MCF 10A (cell line): ENCODE results near the gene SORBS2. TPM values are rescaled to one million over a fixed set of nuclear protein-coding genes. Genes with fewer than 3 reads are reported as not detected.

Experiments
- BruUV-seq: library from RNA; stranded (reverse); fragments of 400-500 nt; replicated peaks from 2 replicates; lab custom pipeline; 2021; lab: Mats Ljungman, UMichigan
- CTCF ChIA-PET: fragments of 300-600 bp; sonication (Branson Sonifier 250); formaldehyde crosslinking; extraction: SDS; loops from one replicate; lab custom pipeline; 2021; ENCODE audit warnings: antibody characterized with exemption, inconsistent platforms; lab: Yijun Ruan, JAX
- POLR2A ChIA-PET: fragments of 300-600, 350-650 bp; sonication (Branson Sonifier 250); formaldehyde crosslinking; extraction: SDS; loops from one replicate; lab custom pipeline; 2020; ENCODE audit warnings: antibody characterized with exemption, inconsistent platforms; lab: Yijun Ruan, JAX
- DNase-seq: peaks from one replicate; pipeline ENCODE4 v3.0.0-alpha.2; 2018; ENCODE audit not compliant: unreplicated experiment
- H3K27ac Mint-ChIP-seq: one replicate; pipeline ENCODE4 v1.8.0; 2022; ENCODE audit warnings: mild to moderate bottlenecking, low read depth, mixed read lengths; ENCODE audit not compliant: unreplicated experiment
- H3K27me3 Mint-ChIP-seq: one replicate; pipeline ENCODE4 v1.8.0; 2022; ENCODE audit warnings: mixed read lengths; ENCODE audit not compliant: insufficient read depth, unreplicated experiment
- H3K36me3 Mint-ChIP-seq: one replicate; pipeline ENCODE4 v1.8.0; 2022; ENCODE audit warnings: mild to moderate bottlenecking, moderate library complexity, mixed read lengths; ENCODE audit not compliant: insufficient read depth, unreplicated experiment
- H3K4me1 Mint-ChIP-seq: one replicate; pipeline ENCODE4 v1.8.0; 2022; ENCODE audit warnings: mixed read lengths; ENCODE audit not compliant: insufficient read depth, unreplicated experiment
- H3K4me3 Mint-ChIP-seq: one replicate; pipeline ENCODE4 v1.8.0; 2022; ENCODE audit warnings: mild to moderate bottlenecking, moderate library complexity, mixed read lengths; ENCODE audit not compliant: unreplicated experiment
- H3K9me3 Mint-ChIP-seq: one replicate; pipeline ENCODE4 v1.8.0; 2022; ENCODE audit warnings: mixed read lengths; ENCODE audit not compliant: unreplicated experiment
- intact Hi-C: fragments of 100-400 bp; cut with micrococcal nuclease; formaldehyde crosslinking; loops from 2 replicates; pipeline ENCODE4 v1.14.1; 2022
- total RNA-seq: library from RNA; stranded (reverse); gene quantifications from 2 replicates; pipeline ENCODE4 v1.2.3, GENCODE V29; 2022
- TF ChIP-seq, protein P1 (sequence below): fragments of 200-600 bp; IDR thresholded peaks from one replicate; pipeline ENCODE4 v1.8.0; 2022; ENCODE audit warnings: antibody characterized with exemption, mild to moderate bottlenecking; ENCODE audit not compliant: unreplicated experiment

Gene SORBS2
- total RNA-seq, 1 experiment from 2014 or later: 19.3 TPM

DNA sequence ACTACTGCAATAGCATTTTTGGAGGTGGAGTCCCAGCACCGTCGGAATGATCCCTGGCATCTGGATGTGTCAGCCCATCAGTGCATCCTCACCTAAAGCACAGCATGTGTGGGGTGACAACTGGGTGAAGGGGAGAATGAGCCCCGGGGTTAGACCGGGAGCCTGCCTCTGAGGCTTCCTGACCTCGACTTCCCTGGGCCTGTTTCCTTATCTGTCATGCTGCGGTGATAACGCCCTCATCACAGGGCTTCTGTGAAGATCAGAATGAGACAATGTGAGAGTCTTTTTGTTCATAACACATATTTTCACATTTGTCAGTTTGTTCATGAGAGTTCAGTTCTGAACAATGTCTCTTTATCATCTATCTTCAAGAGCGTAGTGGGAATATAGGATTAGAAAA is 245.6 kb downstream of the SORBS2 start:
- BruUV-seq: no TSS peak
- POLR2A ChIA-PET: no interaction called here
- H3K27ac Mint-ChIP-seq: no peak overlapping the region

DNA sequence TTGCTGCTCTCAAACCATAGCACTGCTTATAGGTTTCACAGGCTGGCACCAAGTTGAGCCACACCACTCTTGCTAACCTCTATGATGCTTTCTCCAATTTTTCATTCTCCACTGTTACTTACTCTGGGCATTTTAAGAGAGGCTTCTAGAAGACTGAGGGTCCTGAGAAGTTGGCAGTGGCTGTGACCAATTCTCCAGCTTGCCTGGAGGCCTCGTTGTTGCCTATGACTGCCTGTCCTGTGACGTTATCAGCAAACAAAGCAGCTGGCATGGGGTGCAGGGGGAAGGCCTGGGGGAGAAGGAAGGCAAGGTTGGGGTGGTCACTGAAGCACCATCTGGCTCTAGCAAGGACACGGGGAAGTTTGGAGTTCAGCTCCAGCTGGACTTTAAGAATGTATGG is 246.3 kb downstream of the SORBS2 start:
- TF ChIP-seq, protein P1, sequence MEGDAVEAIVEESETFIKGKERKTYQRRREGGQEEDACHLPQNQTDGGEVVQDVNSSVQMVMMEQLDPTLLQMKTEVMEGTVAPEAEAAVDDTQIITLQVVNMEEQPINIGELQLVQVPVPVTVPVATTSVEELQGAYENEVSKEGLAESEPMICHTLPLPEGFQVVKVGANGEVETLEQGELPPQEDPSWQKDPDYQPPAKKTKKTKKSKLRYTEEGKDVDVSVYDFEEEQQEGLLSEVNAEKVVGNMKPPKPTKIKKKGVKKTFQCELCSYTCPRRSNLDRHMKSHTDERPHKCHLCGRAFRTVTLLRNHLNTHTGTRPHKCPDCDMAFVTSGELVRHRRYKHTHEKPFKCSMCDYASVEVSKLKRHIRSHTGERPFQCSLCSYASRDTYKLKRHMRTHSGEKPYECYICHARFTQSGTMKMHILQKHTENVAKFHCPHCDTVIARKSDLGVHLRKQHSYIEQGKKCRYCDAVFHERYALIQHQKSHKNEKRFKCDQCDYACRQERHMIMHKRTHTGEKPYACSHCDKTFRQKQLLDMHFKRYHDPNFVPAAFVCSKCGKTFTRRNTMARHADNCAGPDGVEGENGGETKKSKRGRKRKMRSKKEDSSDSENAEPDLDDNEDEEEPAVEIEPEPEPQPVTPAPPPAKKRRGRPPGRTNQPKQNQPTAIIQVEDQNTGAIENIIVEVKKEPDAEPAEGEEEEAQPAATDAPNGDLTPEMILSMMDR: no peak
- H3K27me3 Mint-ChIP-seq: no peaks in the 10 kb centered on the region
- BruUV-seq: no TSS peak
- H3K4me1 Mint-ChIP-seq: no peaks in the 10 kb centered on the region
- ChIA-PET POLR2A (no interaction called here), CTCF (no interaction called here)
- no peak overlapping the region for H3K27ac Mint-ChIP-seq
- H3K4me3 Mint-ChIP-seq: no peak overlapping the region
- H3K9me3 Mint-ChIP-seq: no peaks in the 10 kb centered on the region
- intact Hi-C loops: no loop called here
- H3K36me3 Mint-ChIP-seq: peaks cover 5% of the 10 kb centered on the region
- no peak for DNase-seq

More for the DNA sequence above, 245.6 kb downstream of the SORBS2 start:
- no peaks in the 10 kb centered on the region for H3K4me1 Mint-ChIP-seq
- TF ChIP-seq, protein P1: no peak
- CTCF ChIA-PET: no interaction called here
- no peaks in the 10 kb centered on the region for H3K9me3 Mint-ChIP-seq
- DNase-seq: no peak
- no peaks in the 10 kb centered on the region for H3K27me3 Mint-ChIP-seq
- no peak overlapping the region for H3K4me3 Mint-ChIP-seq
- intact Hi-C loops: no loop called here
- H3K36me3 Mint-ChIP-seq: peaks cover 5% of the 10 kb centered on the region

DNA sequence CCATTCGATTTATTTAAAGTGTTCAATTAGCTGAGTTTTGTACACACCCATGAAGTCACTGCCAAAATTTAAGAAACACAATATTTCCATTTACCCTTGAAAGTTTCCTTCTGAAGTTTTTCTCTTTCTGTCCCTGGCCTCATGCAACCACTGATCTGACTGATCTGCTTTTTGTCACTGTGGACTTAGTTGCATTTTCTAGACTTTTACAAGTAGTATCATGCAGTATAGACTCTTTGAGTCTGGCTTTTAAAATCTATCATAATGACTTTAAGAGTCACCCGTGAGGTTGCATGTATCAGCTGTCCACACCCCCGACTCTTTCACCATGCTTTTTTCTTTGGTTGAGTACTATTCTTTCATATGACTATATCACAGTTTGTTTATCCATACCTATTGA is 247.6 kb downstream of the SORBS2 start:
- TF ChIP-seq, protein P1: no peak
- no peak overlapping the region for H3K27ac Mint-ChIP-seq
- peaks cover 10% of the 10 kb centered on the region for H3K4me1 Mint-ChIP-seq
- intact Hi-C loops: no loop called here
- ChIA-PET POLR2A (interaction anchor here (0.9 kb wide), 1 partner anchor 9 kb away, joined by 3 read pairs; no protein-coding TSS in a partner anchor), CTCF (interaction anchor here (0.6 to 1.6 kb wide), 2 partner anchors 9 to 12 kb away, joined by 3 to 4 read pairs; no protein-coding TSS in a partner anchor)
- DNase-seq: no peak
- no TSS peak for BruUV-seq
- no peaks in the 10 kb centered on the region for H3K27me3 Mint-ChIP-seq
- no peak overlapping the region for H3K4me3 Mint-ChIP-seq
- H3K9me3 Mint-ChIP-seq: no peaks in the 10 kb centered on the region
- peaks cover 5% of the 10 kb centered on the region for H3K36me3 Mint-ChIP-seq

DNA sequence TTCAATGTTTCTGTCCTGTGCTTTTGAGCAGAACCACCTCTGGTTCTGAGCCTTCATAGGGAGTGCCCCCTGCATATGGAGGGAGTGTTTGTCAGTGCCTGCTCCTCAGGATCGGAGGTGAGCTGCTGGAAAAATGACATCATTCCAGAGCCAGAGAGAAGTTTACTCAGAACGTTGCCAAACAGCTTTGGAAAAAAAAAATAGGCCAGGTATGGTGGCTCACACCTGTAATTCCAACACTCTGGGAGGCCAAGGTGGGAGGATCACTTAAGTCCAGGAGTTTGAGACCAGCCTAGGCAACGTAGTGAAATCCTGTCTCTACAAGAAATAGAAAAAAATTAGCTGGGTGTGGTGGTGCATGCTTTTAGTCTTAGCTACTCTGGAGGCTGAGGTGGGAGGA is 249.5 kb downstream of the SORBS2 start:
- Mint-ChIP-seq H3K9me3 (no peaks in the 10 kb centered on the region), H3K27ac (no peak overlapping the region), H3K4me1 (peaks cover 12% of the 10 kb centered on the region), H3K27me3 (no peaks in the 10 kb centered on the region), H3K4me3 (no peak overlapping the region), H3K36me3 (peaks cover 5% of the 10 kb centered on the region)
- CTCF ChIA-PET: interaction anchor here (0.7 to 1.0 kb wide), 2 partner anchors 10 to 913 kb away, joined by 3 read pairs; no protein-coding TSS in a partner anchor
- POLR2A ChIA-PET: no interaction called here
- no TSS peak for BruUV-seq
- TF ChIP-seq, protein P1: no peak
- no peak for DNase-seq
- intact Hi-C loops: no loop called here
